ENCODE data around the gene CDH4.

Gene CDH4

DNA sequence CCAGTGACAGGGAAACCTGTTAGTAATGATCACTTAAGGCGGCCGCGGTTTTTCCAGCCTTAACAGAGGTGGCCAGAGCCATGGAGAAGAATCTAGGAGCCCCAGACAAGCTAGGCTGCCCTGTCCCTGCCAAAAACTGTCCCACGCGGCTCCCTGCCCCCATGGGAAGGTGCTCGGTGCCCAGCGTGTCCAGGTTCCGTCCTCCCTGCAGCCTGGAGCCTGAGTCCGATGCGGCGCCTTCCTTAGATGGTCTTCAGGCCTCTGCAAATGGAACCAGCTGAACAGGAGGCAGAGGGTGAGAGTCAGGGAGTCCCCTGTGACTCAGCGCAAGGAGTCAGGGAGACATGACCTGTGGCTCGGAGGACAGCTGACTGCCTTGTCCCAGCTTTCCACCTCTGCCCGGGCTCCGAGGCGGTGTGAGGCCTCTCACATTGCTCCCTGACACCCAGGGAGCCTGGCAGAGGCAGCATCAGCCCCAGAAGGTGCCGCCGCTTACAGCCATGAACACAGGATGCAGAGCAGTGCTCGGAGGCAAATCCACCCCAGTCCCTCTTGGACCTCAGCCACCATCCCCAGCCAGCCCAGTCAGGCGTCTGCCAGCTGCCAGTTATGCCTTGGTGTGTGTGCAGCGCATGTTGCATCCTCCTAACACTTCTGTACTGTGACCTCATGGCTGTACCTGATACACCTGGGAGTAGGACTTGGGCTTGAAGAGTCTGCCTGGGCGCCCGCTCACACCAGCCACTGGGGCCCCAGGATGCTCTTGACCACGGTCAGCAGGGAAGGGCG lies 377.7 kb downstream of the CDH4 start:
- TF ChIP-seq, protein P1, sequence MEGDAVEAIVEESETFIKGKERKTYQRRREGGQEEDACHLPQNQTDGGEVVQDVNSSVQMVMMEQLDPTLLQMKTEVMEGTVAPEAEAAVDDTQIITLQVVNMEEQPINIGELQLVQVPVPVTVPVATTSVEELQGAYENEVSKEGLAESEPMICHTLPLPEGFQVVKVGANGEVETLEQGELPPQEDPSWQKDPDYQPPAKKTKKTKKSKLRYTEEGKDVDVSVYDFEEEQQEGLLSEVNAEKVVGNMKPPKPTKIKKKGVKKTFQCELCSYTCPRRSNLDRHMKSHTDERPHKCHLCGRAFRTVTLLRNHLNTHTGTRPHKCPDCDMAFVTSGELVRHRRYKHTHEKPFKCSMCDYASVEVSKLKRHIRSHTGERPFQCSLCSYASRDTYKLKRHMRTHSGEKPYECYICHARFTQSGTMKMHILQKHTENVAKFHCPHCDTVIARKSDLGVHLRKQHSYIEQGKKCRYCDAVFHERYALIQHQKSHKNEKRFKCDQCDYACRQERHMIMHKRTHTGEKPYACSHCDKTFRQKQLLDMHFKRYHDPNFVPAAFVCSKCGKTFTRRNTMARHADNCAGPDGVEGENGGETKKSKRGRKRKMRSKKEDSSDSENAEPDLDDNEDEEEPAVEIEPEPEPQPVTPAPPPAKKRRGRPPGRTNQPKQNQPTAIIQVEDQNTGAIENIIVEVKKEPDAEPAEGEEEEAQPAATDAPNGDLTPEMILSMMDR (IDR thresholded peaks at IDR 0.05; ENCODE audit: insufficient read depth, low read length, missing control alignments) = no peak
- CTCF ChIA-PET = no interaction called here
- no peak for DNase-seq (ENCODE audit: low read depth, low spot score)
- H3K4me3 ChIP-seq (ENCODE audit: low read depth, low read length) = no peak overlapping the region
- POLR2A ChIA-PET = no interaction called here

DNA sequence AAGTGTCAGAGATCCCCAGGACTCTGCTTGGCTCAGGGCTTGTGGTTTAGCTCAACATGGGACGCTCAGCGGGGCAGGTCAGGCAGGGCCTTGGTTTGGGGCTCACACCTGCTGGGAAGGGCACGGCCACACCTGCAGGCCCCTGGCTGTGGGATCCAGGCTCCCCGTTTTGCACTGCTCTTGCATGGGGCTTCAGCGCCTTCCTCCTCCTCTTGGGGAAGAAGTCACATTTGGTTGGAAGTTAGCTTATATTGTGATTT lies 378.3 kb downstream of the CDH4 start:
- no peak for DNase-seq (ENCODE audit: low read depth, low spot score)
- POLR2A ChIA-PET = no interaction called here
- CTCF ChIA-PET = no interaction called here
- no peak overlapping the region for H3K4me3 ChIP-seq (ENCODE audit: low read depth, low read length)
- TF ChIP-seq, protein P1 (IDR thresholded peaks at IDR 0.05; ENCODE audit: insufficient read depth, low read length, missing control alignments) = no peak

DNA sequence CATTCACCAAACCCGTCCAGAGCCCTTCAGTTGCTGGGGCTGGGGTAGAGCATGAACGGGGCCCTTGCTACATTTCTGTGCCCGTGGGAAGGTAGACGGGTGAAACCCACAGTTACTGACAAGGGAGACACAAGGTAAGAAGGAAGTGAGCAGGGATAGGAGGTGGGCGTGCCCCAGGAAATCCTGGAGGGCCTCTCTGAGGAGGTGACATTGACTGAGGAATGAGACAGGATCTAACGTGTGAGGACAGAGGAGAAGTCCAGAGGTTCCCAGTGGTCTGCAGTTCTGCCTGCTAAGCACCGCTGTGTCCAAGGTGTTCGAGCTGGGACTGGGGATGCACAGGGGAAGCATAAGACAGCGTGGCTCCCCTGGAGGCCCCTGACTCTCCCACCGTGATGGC lies 378.8 kb downstream of the CDH4 start:
- H3K4me3 ChIP-seq (ENCODE audit: low read depth, low read length) = no peak overlapping the region
- ChIA-PET CTCF (no interaction called here), POLR2A (no interaction called here)
- TF ChIP-seq, protein P1 (IDR thresholded peaks at IDR 0.05; ENCODE audit: insufficient read depth, low read length, missing control alignments) = no peak
- DNase-seq (ENCODE audit: low read depth, low spot score) = no peak

DNA sequence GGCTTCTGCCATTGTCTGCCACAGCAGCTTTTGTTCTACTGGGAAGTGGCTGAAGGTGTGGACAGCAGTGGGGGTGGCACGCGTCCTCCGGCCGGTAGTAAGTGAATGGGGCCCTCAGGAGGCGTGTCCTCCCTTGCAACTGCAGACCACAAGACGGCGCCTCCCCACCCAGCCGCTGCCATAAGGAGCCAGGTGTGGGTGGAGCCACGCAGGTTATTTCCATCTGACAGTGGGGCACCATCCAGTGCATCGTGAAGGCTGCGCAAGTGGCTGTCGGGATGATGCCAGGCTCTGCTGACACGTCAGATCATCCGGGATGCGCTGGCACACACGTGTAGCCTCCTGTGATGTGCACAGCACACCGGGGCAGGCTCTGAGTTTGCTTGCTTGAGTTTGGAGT lies 379.7 kb downstream of the CDH4 start:
- H3K4me3 ChIP-seq (ENCODE audit: low read depth, low read length) = no peak overlapping the region
- TF ChIP-seq, protein P1 (IDR thresholded peaks at IDR 0.05; ENCODE audit: insufficient read depth, low read length, missing control alignments) = no peak
- DNase-seq (ENCODE audit: low read depth, low spot score) = no peak
- POLR2A ChIA-PET = no interaction called here
- CTCF ChIA-PET = no interaction called here

DNA sequence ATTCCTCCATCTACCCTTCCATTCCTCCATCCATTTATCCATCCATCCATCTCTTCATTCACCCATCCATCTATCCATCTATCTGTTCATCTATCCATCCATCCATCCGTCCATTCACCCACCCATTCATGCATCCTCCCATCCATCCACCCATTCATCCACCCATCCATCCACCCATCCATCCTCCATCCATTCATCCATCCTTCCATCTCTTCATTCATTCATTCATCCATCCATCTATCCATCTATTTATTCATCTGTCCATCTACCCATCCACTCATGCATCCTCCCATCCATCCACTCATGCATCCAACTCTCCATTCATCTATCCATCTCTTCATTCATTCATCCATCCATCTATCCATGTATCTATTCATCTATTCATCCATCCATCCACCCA lies 380.9 kb downstream of the CDH4 start:
- CTCF ChIA-PET = no interaction called here
- POLR2A ChIA-PET = no interaction called here
- no peak for DNase-seq (ENCODE audit: low read depth, low spot score)
- no peak overlapping the region for H3K4me3 ChIP-seq (ENCODE audit: low read depth, low read length)
- TF ChIP-seq, protein P1 (IDR thresholded peaks at IDR 0.05; ENCODE audit: insufficient read depth, low read length, missing control alignments) = no peak

DNA sequence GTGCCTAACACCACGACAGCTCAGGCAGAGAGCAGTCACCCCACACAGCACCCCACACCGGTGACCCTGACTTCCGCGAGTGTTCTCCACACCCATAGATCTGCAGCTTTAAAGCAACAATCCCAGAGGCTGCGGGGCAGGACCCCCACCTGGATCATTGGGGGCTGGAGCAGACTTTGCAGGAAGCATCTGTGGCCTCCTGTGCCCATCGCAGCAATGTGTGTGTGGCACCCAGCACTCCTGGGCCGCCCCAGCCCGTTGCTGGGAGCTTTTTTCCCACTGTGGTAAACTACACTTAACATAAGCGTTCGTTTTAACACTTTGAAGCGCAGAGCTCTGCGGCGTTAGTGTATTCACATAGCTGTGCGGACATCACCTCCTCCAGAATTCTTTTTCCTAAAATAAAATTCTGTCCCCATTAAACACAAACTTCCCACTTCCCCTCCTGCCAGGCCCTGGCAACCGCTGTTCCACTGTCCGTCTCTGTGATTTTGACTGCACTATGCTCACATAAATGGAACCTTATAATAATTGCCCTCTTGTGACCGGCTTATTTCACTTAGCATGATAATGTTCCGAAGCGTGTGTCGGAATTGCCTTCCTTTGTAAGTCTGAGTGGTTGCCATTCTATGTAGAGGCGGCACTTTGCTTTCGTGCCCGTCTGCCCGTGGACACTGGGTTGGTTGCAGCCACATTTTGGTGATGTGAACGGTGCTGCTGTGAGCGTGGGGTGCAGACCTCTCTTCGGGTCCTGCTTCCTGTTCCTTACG lies 382.5 kb downstream of the CDH4 start:
- TF ChIP-seq, protein P1 (IDR thresholded peaks at IDR 0.05; ENCODE audit: insufficient read depth, low read length, missing control alignments) = no peak
- DNase-seq (ENCODE audit: low read depth, low spot score) = no peak
- ChIA-PET POLR2A (no interaction called here), CTCF (no interaction called here)
- no peak overlapping the region for H3K4me3 ChIP-seq (ENCODE audit: low read depth, low read length)

All from AG04449 (cell line).